ENCODE data around the gene RGS9.
A peak's percentile ranks its signal among the peaks of the same experiment; 100 is the strongest.
"Not testable (repeated sequence)": the region's sequence is repeated elsewhere in the genome, so short reads cannot be mapped to it uniquely, and the experiment has no call there.

RGS9 gene

GRCh38 chr17:65109990-65110680, 27.0 kb upstream of the RGS9 start:
- no peak for TF ChIP-seq CTCF (IDR thresholded peaks at IDR 0.05)
- H3K27me3 ChIP-seq (ENCODE audit: control insufficient read depth, insufficient read depth, low read length), result no peaks in the 10 kb centered on the region
- H3K79me2 ChIP-seq, result no peaks in the 10 kb centered on the region
- no peak overlapping the region for H2AFZ ChIP-seq
- H3K27ac ChIP-seq, result no peak overlapping the region
- no peaks in the 10 kb centered on the region for H3K36me3 ChIP-seq (ENCODE audit: control insufficient read depth, insufficient read depth, low read length)
- no peak overlapping the region for H3K4me2 ChIP-seq (ENCODE audit: low read length)
- H3K9ac ChIP-seq, result no peak overlapping the region
- no peaks in the 10 kb centered on the region for H3K9me3 ChIP-seq (ENCODE audit: control insufficient read depth, low read length)
- peaks cover 27% of the 10 kb centered on the region for H3K4me1 ChIP-seq
- no peak overlapping the region for H3K4me3 ChIP-seq (ENCODE audit: low read depth, low read length)

DNA sequence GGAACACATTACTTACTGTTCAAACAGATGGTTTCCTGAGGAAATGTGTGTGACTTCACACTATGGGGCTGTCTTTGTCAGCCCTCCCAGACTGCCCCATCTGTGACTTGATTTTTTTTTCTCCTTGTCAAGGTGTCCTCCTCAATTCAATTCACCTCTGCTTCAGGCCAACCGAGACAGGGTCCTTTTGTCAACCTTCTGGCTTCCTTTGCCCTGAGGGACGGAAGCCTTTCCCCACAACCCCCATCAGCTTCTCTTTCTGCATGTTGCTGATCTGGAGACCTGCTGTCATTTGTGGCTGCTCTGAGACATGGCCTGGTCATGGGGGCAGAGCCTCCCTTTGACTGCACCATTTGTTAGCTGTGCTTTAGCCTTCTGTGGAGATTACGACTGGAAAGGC, 21.3 kb upstream of the RGS9 start:
- Histone ChIP-seq H3K4me2 (ENCODE audit: low read length) (no peak overlapping the region), H3K9me3 (ENCODE audit: control insufficient read depth, low read length) (no peaks in the 10 kb centered on the region), H3K4me1 (no peaks in the 10 kb centered on the region), H3K27ac (no peak overlapping the region), H3K79me2 (no peaks in the 10 kb centered on the region), H3K4me3 (ENCODE audit: low read depth, low read length) (no peak overlapping the region), H3K36me3 (ENCODE audit: control insufficient read depth, insufficient read depth, low read length) (no peaks in the 10 kb centered on the region), H3K9ac (no peak overlapping the region), H2AFZ (no peak overlapping the region), H3K27me3 (ENCODE audit: control insufficient read depth, insufficient read depth, low read length) (no peaks in the 10 kb centered on the region)
- TF ChIP-seq CTCF (IDR thresholded peaks at IDR 0.05), result no peak

- H3K4me2 ChIP-seq (ENCODE audit: low read length); H3K4me3 ChIP-seq (ENCODE audit: low read depth, low read length); H3K36me3 ChIP-seq (ENCODE audit: control insufficient read depth, insufficient read depth, low read length); H3K27ac ChIP-seq; H3K27me3 ChIP-seq (ENCODE audit: control insufficient read depth, insufficient read depth, low read length); H3K79me2 ChIP-seq; H2AFZ ChIP-seq; H3K9me3 ChIP-seq (ENCODE audit: control insufficient read depth, low read length); H3K4me1 ChIP-seq; H3K9ac ChIP-seq: not testable (repeated sequence)
Observed at GRCh38 chr17:65116515-65116914, 20.7 kb upstream of the RGS9 start.

GRCh38 chr17:65117384-65118035, 19.7 kb upstream of the RGS9 start:
- Histone ChIP-seq H2AFZ (peak overlapping the region; percentile 39), H3K4me1 (no peaks in the 10 kb centered on the region), H3K27me3 (ENCODE audit: control insufficient read depth, insufficient read depth, low read length) (no peaks in the 10 kb centered on the region), H3K9me3 (ENCODE audit: control insufficient read depth, low read length) (no peaks in the 10 kb centered on the region), H3K4me2 (ENCODE audit: low read length) (no peak overlapping the region), H3K9ac (no peak overlapping the region), H3K36me3 (ENCODE audit: control insufficient read depth, insufficient read depth, low read length) (no peaks in the 10 kb centered on the region), H3K27ac (no peak overlapping the region), H3K79me2 (no peaks in the 10 kb centered on the region), H3K4me3 (ENCODE audit: low read depth, low read length) (no peak overlapping the region)
- TF ChIP-seq CTCF (IDR thresholded peaks at IDR 0.05), result no peak

- Histone ChIP-seq H3K27ac (peak overlapping the region; percentile 34), H3K27me3 (ENCODE audit: control insufficient read depth, insufficient read depth, low read length) (no peaks in the 10 kb centered on the region), H3K79me2 (no peaks in the 10 kb centered on the region), H3K36me3 (ENCODE audit: control insufficient read depth, insufficient read depth, low read length) (no peaks in the 10 kb centered on the region), H3K4me3 (ENCODE audit: low read depth, low read length) (peak overlapping the region; percentile 40), H2AFZ (peak overlapping the region; percentile 57), H3K4me2 (ENCODE audit: low read length) (peak overlapping the region; percentile 51), H3K9me3 (ENCODE audit: control insufficient read depth, low read length) (no peaks in the 10 kb centered on the region), H3K9ac (no peak overlapping the region), H3K4me1 (peaks cover 3% of the 10 kb centered on the region)
- no peak for TF ChIP-seq CTCF (IDR thresholded peaks at IDR 0.05)
Observed at GRCh38 chr17:65121368-65121767, 15.8 kb upstream of the RGS9 start.

Data from parathyroid adenoma (tissue), 2 donors.